ENCODE data around the gene TCN1.
A peak's percentile ranks its signal among the peaks of the same experiment; 100 is the strongest.
"Not testable (repeated sequence)": the region's sequence is repeated elsewhere in the genome, so short reads cannot be mapped to it uniquely, and the experiment has no call there.

TCN1 gene

GRCh38 chr11:59866397-59866796 lies at the start of gene TCN1:
TCN1 (minus strand) TSS chr11:59866487; CDS start chr11:59866470, 17 bp downstream.
- DNase-seq, result no peak

GRCh38 chr11:59903569-59903968 lies 37.3 kb upstream of the TCN1 start:
- not testable (repeated sequence) for DNase-seq

GRCh38 chr11:59901306-59901705 lies 35.0 kb upstream of the TCN1 start:
- no peak for DNase-seq

GRCh38 chr11:59900366-59901126 lies 34.3 kb upstream of the TCN1 start:
- DNase-seq, result no peak

GRCh38 chr11:59899532-59899931 lies 33.2 kb upstream of the TCN1 start:
- no peak for DNase-seq

- no peak for DNase-seq
Measured at GRCh38 chr11:59898650-59899049, 32.4 kb upstream of the TCN1 start.

GRCh38 chr11:59898046-59898445 lies 31.8 kb upstream of the TCN1 start:
- no peak for DNase-seq

GRCh38 chr11:59894616-59895015 lies 28.3 kb upstream of the TCN1 start:
- DNase-seq, result no peak

- peak; percentile 31 for DNase-seq
Measured at GRCh38 chr11:59891781-59892181, 25.5 kb upstream of the TCN1 start.

- DNase-seq, result not testable (repeated sequence)
Measured at GRCh38 chr11:59887156-59887555, 20.9 kb upstream of the TCN1 start.

GRCh38 chr11:59883597-59883996 lies 17.3 kb upstream of the TCN1 start:
- no peak for DNase-seq

- no peak for DNase-seq
Measured at GRCh38 chr11:59879567-59879966, 13.3 kb upstream of the TCN1 start.

- no peak for DNase-seq
Measured at GRCh38 chr11:59878575-59878974, 12.3 kb upstream of the TCN1 start, which contains the start of gene OOSP3. OOSP3 (plus strand) TSS chr11:59878782; CDS start chr11:59878809, 27 bp downstream.

GRCh38 chr11:59877784-59878183 lies 11.5 kb upstream of the TCN1 start:
- DNase-seq, result no peak

GRCh38 chr11:59877325-59877724 lies 11.0 kb upstream of the TCN1 start:
- DNase-seq, result no peak

GRCh38 chr11:59875856-59876519 lies 9.7 kb upstream of the TCN1 start:
- DNase-seq, result no peak

- DNase-seq, result no peak
Measured at GRCh38 chr11:59872076-59872475, 5.8 kb upstream of the TCN1 start.

- DNase-seq, result no peak
Measured at GRCh38 chr11:59867946-59868345, 1.7 kb upstream of the TCN1 start.

GRCh38 chr11:59866836-59867235 lies 549 bp upstream of the TCN1 start:
- no peak for DNase-seq

GRCh38 chr11:59865031-59865430 lies 1.3 kb downstream of the TCN1 start:
- no peak for DNase-seq

GRCh38 chr11:59862252-59862651 lies 4.0 kb downstream of the TCN1 start:
- no peak for DNase-seq

- DNase-seq, result no peak
Measured at GRCh38 chr11:59859673-59860072, 6.6 kb downstream of the TCN1 start.

GRCh38 chr11:59857439-59858434 lies 8.6 kb downstream of the TCN1 start:
- DNase-seq, result no peak

Data from retina (tissue), 1 donor.